HG03045 (cell line): Measurements from ENCODE around the gene TIMM9.
"Not testable (repeated sequence)": the region's sequence is repeated elsewhere in the genome, so short reads cannot be mapped to it uniquely, and the experiment has no call there.

Experiments used
- ATAC-seq: cut with Tn5 transposase; IDR thresholded peaks from one replicate; pipeline ENCODE4 v1.9.1; 2021; ENCODE audit warnings: mild to moderate bottlenecking, moderate library complexity; ENCODE audit not compliant: unreplicated experiment

TIMM9 gene, protein sequence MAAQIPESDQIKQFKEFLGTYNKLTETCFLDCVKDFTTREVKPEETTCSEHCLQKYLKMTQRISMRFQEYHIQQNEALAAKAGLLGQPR

DNA sequence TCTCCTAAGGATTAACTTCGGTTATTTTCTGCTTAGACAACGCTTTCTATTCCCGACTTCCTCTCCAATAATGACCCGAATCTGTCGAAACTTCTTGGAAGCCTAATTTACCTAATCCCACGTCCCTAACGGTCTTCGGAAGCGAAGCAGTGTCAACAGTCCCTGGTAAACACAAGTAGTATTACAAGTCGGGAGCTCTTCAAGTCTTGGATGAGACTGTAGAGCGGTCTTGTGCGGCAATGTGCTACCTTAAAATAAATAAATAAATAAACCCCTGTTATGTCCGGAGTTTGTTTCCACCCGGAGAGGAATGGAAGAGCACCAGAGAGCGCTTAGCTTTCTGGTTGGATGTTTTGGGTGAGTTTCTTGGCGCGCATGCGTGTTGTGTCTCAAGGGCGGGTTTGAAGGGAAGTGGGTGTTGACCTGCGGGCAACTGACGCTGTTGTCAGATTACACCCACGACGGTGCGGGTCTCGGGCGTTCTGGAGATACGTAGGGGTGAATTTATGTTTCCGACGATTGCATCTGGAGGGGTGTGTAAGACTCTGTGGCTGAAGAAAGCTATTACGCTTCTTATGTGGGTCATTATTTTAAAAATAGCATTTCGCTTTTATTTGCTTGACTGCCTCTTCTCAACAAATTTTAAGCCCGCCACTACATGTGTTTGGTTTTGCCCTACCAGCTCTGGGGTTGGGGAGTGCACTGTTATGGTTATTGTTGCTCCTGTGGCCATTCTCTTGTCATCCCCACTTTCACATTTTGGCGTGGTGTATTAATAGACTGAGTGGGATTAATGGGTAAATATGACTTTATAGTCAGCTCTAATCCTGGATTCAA lies at the start of gene TIMM9, which contains the start of gene KIAA0586:
Gene TIMM9 (minus strand): TSS at position 251 of the 837 bp plus-strand sequence. CDS start 15,586 bp downstream, outside the sequence.
Gene KIAA0586 (plus strand): TSS at position 439 of the 837 bp plus-strand sequence. CDS start 546 bp downstream, outside the sequence.
- ATAC-seq = peak; percentile 91

GRCh38 chr14:58476320-58476719 lies 49.0 kb upstream of the TIMM9 start:
- no peak for ATAC-seq

- ATAC-seq = no peak
Measured at GRCh38 chr14:58469309-58469708, 42.0 kb upstream of the TIMM9 start.

GRCh38 chr14:58467575-58467974 lies 40.2 kb upstream of the TIMM9 start:
- no peak for ATAC-seq

DNA sequence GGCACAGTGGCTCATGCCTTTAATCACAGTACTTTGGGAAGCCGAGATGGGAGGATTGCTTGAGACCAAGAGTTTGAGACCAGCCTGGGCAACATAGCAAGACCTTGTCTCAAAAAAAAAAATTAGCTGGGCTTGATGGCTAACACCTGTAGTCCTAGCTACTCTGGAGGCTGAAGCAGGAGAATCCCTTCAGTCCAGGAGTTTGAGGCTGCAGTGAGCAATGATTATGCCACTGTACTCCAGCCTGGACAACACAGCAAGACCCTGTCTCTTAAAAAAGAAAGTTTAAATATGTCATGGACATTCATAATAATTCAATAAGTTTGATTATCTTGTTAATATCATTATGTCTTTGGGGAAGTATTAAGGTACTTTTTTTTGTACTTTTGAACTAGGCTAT lies 39.1 kb upstream of the TIMM9 start:
- no peak for ATAC-seq

GRCh38 chr14:58465421-58465820 lies 38.1 kb upstream of the TIMM9 start:
- no peak for ATAC-seq

GRCh38 chr14:58464652-58465051 lies 37.3 kb upstream of the TIMM9 start:
- ATAC-seq = no peak

DNA sequence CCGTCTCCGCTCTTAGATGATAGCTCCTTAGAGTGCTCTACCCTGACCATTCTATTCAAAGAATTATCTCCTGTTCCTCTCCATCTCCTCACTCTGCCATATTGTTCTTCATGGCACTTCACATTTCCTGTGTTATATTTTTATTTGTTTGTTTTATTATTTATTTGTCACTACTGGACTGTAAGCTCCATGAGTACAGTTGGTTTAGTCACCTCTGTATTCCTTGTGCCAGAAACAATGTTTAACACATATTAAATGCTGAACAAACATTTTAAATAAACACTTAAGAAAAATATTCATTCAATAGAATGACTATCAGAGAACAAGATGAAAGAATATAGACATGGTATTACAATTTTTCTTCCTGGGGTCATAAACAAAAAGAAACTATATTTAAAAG lies 35.8 kb upstream of the TIMM9 start:
- no peak for ATAC-seq

DNA sequence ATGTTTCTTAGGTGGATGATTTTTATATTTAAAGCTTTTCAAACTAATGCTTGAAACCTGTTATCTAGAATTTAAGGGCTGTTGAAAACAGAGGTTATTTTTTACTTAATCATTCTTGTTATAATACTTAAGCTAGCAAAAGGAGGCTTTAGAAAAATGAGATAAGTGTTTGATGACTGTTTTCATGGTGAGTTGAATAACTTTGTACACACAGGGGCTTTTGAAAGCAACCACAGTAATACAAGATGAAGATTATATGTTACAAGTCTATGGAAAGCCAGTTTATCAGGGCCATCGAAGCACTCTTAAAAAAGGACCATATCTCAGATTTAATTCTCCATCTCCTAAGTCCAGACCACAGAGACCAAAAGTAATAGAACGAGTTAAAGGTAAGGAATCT lies 33.4 kb upstream of the TIMM9 start:
- ATAC-seq = no peak

DNA sequence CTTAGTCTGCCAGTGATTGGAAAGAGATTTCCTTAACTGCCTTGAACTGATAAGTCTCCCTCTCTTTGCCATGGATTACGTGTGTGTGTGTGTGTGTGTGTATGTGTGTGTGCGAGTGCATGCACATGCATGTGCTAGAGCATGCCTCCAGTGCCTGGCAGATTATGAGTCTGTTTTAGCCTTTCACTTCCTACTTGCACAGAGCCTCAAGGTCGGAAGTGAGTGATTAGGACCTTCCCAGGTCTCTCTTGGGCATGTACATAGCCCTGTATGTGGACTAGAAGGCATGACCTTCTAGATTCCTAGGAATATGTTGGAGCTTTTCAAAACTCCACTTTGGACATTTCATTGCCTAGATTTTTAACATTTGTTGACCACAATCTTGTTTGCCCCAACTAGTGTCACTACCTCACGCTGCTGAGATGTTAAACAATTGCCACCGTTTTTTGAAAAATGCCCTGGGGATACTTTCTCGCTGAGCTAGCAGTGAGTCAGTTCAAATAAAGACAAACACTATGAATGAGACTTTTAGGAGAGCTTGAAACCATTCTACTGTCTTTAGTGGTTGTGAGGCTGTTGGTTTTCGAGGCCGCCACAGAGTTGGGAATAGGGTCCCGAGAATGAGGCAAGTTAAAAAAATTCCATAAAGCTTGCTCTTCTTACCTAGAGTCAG lies 28.4 kb upstream of the TIMM9 start:
- ATAC-seq = no peak

- no peak for ATAC-seq
Measured at GRCh38 chr14:58444627-58445026, 17.3 kb upstream of the TIMM9 start.

GRCh38 chr14:58439476-58439875 lies 12.1 kb upstream of the TIMM9 start:
- no peak for ATAC-seq

GRCh38 chr14:58430156-58430555 lies 2.8 kb upstream of the TIMM9 start:
- ATAC-seq = no peak

- ATAC-seq = no peak
Measured at GRCh38 chr14:58428118-58428683, 870 bp upstream of the TIMM9 start.

DNA sequence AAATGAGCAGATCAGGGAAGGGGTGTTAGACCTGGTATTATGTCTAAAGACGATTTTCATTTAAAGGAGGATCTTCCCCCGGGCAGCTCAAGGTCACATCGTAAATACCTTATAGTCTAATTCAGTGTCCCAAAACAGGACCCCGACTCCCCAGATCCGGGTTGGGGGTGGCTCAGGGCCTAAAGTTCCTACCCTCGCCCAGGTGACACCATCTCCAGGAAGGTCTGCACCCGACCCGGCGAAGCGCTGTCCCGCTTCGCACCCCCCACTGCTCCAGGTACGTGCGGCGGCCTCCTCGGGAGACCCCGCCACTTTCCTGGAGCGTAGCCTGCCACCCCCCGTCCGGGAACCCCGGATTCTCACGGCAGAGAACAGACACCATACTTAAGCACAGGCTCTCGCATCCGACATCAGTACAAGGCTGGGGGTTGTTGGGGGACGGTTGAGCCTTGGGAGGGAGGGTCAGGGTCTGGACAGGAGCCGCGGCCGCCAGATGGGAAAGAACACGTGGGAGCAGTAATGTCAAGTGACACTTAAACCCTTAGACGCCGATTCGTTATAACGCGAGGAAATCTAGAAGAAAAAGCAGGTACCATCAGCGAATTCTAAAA lies 556 bp downstream of the TIMM9 start:
- peak; percentile 56 for ATAC-seq

DNA sequence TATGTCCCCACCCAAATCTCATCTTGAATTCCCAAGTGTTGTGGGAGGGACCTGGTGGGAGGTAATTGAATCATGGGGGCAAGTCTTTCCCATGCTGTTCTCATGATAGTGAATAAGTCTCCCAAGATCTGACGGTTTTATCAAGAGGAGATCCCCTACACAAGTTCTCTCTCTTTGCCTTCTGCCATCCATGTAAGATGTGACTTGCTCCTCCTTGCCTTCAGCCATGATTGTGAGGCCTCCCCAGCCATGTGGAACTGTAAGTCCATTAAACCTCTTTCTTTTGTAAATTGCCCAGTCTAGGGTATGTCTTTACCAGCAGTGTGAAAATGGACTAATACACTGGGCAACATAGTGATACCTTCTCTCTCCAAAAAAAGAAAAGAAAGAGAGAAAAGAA lies 10.4 kb downstream of the TIMM9 start:
- ATAC-seq = not testable (repeated sequence)

DNA sequence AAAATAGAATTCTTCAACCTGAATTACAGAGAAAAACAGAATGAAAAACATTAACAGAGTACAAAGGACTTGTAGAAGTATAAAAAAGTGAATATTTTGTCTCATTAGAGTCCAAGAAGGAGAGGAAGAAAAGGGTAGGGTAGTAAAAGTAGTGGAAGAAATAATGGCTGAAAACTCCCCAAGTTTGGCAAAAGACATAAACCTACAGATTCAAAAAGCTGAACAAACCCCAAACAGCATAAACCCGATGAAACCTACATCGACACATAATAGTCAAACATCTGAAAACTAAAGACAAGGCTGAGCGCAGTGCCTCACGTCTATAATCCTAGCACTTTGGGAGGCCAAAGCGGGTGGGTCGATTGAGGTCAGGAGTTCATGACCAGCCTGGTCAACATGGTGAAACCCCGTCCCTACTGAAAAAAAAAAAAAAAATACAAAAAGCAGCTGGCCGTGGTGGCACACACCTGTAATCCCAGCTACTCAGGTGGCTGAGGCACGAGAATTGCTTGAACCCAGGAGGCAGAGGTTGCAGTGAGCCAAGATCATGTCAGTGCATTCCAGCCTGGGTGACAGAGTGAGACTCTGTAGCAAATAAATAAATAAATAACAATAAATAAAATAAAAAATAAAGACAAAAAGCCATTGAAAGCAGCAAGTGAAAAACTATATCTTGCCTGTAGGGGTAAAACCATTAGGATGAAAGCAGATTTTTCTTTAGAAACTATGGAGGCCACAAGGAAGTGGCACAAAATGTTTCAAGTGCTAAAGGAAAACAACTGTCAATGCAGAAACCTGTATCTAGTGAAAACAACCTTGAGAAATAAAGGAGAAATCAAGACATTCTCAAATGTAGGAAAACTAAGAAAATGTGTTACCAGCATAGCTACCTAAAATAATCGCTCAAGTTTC lies 11.4 kb downstream of the TIMM9 start:
- no peak for ATAC-seq

- no peak for ATAC-seq
Measured at GRCh38 chr14:58414845-58415244, 12.5 kb downstream of the TIMM9 start.

DNA sequence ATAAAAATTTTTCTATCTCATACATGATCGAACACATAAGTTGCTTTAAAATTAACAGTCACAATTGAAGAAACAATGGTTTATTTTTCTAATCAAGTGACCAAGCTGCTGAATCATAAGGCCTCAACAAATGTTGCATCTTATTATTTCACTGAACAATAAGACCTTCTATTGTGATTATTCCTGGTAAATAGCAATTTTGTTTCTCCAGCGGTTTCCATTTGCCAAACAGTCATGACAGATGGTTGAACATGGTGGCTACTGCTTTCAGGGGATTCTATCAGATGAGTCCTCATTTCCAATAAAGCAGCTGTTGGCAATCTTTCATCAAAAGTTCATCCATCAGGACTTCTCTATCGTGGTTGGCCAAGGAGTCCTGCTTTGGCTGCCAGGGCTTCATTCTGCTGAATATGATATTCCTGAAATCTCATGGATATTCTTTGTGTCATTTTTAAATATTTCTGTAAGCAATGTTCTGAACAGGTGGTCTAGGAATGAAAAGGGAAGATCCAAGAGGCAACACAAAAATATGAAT lies 18.6 kb downstream of the TIMM9 start:
- no peak for ATAC-seq

DNA sequence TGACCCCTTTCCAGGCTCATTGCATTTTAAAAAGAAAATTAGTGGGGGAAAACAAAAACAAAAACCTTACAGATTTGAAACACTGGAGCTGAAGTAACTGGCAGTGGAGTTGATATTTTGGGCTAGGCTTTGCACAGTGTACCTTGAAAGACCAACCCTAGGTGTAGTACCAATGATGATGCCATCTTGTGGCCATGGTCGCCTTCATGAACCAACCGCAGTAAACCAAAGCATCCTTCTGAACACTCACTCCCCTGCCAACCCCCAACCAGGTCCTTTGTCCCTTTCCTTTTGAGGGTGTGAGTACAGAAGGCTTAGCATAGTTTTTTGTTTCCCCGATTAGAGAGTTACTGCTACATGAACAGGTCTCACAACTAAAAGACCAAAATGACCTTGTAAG lies 25.7 kb downstream of the TIMM9 start:
- no peak for ATAC-seq
